ENCODE measurements around the gene PDLIM1.

Gene PDLIM1

DNA sequence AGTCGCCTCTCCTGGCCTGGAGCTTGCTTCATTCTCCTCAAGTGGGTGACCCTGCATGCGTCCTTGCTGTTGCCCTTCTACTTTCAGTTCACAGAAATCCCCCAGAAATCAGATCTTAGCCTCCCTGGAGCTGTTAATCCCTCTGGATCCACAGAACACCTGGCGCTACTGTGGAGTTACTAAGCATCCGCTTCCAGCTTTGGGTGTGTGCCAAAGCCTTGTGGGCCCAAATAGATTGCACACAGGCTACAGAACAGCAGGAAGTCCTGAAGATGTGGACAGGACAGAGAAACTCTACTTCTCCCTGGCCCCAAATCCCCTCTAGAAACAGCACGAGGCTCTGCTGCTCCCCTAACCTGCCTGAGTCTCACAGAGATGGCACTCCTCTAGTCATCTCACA lies 36.6 kb upstream of the PDLIM1 start:
- no peak overlapping the region for H3K4me3 ChIP-seq (ENCODE audit: low read depth, low read length)
- DNase-seq (ENCODE audit: low read depth) = no peak
- TF ChIP-seq, protein P1, sequence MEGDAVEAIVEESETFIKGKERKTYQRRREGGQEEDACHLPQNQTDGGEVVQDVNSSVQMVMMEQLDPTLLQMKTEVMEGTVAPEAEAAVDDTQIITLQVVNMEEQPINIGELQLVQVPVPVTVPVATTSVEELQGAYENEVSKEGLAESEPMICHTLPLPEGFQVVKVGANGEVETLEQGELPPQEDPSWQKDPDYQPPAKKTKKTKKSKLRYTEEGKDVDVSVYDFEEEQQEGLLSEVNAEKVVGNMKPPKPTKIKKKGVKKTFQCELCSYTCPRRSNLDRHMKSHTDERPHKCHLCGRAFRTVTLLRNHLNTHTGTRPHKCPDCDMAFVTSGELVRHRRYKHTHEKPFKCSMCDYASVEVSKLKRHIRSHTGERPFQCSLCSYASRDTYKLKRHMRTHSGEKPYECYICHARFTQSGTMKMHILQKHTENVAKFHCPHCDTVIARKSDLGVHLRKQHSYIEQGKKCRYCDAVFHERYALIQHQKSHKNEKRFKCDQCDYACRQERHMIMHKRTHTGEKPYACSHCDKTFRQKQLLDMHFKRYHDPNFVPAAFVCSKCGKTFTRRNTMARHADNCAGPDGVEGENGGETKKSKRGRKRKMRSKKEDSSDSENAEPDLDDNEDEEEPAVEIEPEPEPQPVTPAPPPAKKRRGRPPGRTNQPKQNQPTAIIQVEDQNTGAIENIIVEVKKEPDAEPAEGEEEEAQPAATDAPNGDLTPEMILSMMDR (IDR thresholded peaks at IDR 0.05; ENCODE audit: insufficient read depth, low read depth, low read length, missing control alignments) = no peak

DNA sequence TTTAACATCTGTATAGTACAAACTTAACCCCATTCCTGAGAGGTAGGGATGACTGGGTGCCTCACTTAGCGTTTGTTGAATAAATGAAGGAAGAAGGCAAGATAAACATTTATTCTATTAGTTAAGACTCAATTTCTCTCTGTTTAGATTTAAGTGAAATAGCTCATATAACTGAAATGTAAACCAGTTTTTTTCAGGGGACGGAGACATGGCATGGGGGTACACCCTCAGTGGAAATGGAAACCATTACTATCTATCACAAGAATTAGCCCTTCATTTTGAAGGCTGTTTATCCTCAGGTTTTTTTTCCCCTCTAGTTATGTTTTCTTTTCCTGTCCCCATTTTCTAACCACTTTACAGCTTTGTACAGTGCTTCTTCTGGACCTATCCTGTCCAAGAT lies 35.6 kb upstream of the PDLIM1 start:
- H3K4me3 ChIP-seq (ENCODE audit: low read depth, low read length) = no peak overlapping the region
- no peak for DNase-seq (ENCODE audit: low read depth)
- TF ChIP-seq, protein P1 (IDR thresholded peaks at IDR 0.05; ENCODE audit: insufficient read depth, low read depth, low read length, missing control alignments) = no peak

DNA sequence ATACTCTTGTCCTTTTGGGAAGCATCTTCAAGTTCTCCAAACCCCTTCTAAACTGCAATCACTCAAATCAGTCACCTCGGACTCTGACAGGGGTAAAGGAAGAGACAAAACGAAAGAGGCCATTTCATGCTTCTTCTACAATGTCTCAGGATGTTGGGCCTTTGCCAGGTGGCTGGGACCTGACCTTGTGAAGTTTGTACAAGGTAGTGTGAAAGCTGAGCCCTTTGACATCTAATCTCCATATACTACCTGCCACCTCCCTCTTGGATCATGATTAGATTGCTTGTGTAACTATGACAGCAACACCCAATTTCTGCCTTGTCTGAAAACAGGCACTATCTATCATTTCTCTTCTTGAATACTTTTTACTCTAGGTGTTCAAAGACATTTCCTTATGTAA lies 35.1 kb upstream of the PDLIM1 start:
- TF ChIP-seq, protein P1 (IDR thresholded peaks at IDR 0.05; ENCODE audit: insufficient read depth, low read depth, low read length, missing control alignments) = no peak
- no peak overlapping the region for H3K4me3 ChIP-seq (ENCODE audit: low read depth, low read length)
- DNase-seq (ENCODE audit: low read depth) = no peak

DNA sequence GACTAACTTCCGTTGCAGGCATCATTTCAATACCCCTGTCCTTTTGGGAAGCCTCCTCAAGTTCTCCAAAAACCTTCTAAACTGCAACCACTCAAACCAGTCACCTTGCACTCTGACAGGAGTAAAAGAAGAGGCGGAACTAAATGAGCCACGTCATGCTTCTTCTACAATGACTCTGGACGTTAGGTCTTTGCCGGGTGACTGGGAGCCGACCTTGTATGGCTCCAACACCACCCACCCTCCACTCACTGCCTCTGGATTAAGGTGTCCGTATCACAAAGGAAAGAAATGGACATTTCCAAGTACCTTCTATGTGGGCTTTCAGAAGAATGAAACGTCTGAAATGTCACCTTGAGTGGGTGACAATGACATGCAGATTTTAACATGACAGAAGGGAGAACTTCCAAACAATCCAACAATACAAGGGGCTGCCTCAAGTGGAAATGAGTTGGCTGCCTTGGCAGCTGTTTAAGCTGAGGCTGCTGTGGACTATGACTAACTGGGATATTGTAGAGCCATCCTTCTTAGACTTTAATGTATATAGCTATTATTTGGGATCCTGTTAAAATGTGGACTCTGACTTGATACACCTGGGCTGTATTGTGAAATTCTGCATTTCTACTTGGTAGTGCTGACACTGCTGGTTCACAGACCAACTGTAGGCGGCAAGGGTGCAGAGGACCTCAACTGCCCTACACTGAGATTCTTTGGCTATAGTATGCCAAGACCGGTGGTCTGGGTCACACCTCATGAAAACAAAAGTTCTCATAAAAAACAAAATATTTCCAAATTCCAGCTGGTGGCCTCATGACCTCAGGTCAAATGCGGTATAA lies 33.8 kb upstream of the PDLIM1 start:
- TF ChIP-seq, protein P1 (IDR thresholded peaks at IDR 0.05; ENCODE audit: insufficient read depth, low read depth, low read length, missing control alignments) = no peak
- no peak for DNase-seq (ENCODE audit: low read depth)
- no peak overlapping the region for H3K4me3 ChIP-seq (ENCODE audit: low read depth, low read length)

DNA sequence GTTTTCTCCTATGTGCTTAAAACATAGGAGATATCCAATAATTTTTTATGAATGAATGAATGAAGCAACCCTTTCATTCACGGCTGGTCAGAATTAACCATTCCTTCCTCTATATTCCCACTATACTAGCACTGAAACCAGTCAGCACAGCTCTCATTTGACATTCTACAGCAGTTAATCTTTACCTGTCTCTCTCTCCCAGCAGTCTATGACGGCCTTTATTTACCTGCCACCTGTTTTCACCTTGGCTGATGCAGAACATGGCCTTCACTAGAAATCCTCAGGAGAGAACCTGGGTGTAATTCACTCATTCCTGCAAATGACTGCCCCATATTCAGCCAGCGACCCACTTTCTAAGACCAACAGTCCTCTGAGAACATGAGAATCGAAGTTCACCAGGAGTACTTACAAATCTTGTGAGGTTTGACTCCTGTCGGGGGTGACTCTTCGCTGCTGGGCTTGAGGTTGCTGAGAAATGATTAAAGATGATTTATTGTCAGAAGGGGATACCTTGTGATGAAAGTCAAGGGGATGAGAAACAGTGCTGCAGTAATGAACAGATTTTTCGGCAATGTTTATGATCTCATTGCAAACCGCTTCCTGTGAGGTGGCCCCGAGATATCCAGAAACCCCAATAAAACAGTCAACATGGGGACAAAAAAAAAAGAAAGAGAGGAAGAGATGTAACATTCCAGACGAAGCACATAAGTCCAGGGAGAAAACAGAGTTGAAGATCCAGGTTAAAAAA lies 30.9 kb upstream of the PDLIM1 start:
- TF ChIP-seq, protein P1 (IDR thresholded peaks at IDR 0.05; ENCODE audit: insufficient read depth, low read depth, low read length, missing control alignments) = no peak

DNA sequence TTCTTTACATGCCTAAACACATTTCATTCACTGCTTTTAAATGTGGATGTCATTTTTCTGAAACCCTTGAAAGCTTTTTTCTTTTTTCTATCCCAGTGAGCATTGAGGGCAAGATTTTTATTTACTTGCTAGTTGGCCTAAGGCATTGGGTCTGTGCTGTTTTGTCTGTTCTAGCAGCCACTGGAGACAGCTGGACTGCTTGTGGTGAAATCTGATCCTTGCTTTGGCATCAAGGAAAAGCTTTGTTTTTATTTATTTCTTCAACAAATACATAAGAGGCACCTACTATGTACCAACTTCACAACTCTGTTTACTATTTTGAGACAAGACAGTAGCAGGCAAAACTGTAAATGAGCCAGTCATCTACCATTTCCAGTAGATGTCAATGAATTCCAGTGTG lies 28.4 kb upstream of the PDLIM1 start:
- TF ChIP-seq, protein P1 (IDR thresholded peaks at IDR 0.05; ENCODE audit: insufficient read depth, low read depth, low read length, missing control alignments) = no peak
- DNase-seq (ENCODE audit: low read depth) = no peak
- no peak overlapping the region for H3K4me3 ChIP-seq (ENCODE audit: low read depth, low read length)

More for the DNA sequence above, 30.9 kb upstream of the PDLIM1 start:
- no peak overlapping the region for H3K4me3 ChIP-seq (ENCODE audit: low read depth, low read length)
- no peak for DNase-seq (ENCODE audit: low read depth)
